Measurements from ENCODE around the gene MCL1.

DNA sequence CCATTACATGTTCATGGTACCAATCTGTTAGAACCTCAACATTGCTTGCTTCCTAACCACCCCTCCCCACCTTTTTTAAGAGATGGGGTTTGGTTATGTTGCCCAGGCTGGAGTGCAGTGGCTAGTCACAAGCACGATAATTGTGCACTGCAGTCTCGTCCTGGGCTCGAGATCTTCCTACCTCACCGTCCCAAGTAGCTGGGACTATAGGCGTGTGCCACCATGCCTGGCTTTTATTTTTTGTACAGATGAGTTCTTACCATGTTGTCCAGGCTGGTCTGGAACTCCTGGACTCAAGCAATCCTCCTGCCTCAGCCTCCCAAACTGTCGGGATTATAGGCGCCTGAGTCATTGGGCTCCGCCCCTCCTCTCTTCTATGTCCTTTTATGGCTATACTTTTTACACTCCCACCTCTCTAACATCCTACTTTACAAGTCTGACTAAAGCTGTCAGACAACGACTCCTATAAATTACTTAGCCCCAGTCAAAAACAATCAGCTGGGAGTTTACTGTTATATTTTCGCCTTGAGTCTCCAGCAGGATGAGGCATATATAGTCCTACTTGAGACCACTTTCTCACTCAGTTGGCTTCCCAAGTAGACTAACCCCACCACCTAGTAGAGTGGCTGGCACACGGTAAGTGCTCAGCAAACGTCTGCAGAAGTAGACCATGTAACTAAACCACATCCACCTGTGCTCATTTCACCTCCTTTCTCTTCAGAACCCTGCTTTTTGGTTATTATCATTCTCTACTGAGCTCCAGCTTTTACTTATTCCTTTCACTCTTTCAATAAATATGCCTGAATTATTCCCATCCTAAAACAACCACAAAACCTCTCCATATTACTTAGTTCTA is 36.2 kb upstream of the MCL1 start:
- TF ChIP-seq, protein P1, sequence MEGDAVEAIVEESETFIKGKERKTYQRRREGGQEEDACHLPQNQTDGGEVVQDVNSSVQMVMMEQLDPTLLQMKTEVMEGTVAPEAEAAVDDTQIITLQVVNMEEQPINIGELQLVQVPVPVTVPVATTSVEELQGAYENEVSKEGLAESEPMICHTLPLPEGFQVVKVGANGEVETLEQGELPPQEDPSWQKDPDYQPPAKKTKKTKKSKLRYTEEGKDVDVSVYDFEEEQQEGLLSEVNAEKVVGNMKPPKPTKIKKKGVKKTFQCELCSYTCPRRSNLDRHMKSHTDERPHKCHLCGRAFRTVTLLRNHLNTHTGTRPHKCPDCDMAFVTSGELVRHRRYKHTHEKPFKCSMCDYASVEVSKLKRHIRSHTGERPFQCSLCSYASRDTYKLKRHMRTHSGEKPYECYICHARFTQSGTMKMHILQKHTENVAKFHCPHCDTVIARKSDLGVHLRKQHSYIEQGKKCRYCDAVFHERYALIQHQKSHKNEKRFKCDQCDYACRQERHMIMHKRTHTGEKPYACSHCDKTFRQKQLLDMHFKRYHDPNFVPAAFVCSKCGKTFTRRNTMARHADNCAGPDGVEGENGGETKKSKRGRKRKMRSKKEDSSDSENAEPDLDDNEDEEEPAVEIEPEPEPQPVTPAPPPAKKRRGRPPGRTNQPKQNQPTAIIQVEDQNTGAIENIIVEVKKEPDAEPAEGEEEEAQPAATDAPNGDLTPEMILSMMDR (IDR thresholded peaks at IDR 0.05; ENCODE audit: low read depth, low read length), result no peak
- TF ChIP-seq MYC (IDR thresholded peaks at IDR 0.05; ENCODE audit: low read depth, low read length), result no peak
- TF ChIP-seq POLR2A (IDR thresholded peaks at IDR 0.05; ENCODE audit: extremely low read depth, insufficient read length), result no peak
- TF ChIP-seq, protein P2, sequence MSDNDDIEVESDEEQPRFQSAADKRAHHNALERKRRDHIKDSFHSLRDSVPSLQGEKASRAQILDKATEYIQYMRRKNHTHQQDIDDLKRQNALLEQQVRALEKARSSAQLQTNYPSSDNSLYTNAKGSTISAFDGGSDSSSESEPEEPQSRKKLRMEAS (IDR thresholded peaks at IDR 0.05; ENCODE audit: low read depth, low read length), result no peak
